ENCODE results near the gene CHST11.

DNA sequence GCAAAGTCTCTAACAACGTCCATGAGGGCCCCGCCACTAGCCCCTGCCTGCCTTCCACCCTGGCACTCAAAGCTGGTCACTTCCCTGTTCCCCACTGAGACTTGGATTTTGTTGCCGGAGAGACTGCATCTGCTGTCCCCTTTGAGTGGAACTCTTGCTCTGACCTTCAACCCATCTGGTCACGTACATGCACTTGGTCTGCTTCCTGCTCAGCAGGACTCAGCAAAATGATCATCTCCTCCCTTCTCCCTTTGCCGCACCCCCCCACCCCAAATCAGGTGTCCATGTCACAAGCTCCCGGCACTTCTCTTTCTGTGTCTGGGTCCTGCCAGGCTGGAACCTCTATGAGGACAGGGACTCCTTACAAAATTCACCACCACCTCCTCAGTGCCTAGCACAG lies 180.9 kb downstream of the CHST11 start:
- TF ChIP-seq, protein P1, sequence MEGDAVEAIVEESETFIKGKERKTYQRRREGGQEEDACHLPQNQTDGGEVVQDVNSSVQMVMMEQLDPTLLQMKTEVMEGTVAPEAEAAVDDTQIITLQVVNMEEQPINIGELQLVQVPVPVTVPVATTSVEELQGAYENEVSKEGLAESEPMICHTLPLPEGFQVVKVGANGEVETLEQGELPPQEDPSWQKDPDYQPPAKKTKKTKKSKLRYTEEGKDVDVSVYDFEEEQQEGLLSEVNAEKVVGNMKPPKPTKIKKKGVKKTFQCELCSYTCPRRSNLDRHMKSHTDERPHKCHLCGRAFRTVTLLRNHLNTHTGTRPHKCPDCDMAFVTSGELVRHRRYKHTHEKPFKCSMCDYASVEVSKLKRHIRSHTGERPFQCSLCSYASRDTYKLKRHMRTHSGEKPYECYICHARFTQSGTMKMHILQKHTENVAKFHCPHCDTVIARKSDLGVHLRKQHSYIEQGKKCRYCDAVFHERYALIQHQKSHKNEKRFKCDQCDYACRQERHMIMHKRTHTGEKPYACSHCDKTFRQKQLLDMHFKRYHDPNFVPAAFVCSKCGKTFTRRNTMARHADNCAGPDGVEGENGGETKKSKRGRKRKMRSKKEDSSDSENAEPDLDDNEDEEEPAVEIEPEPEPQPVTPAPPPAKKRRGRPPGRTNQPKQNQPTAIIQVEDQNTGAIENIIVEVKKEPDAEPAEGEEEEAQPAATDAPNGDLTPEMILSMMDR (IDR thresholded peaks at IDR 0.05) = no peak
- TF ChIP-seq ZFX (IDR thresholded peaks at IDR 0.05; ENCODE audit: borderline replicate concordance) = no peak

Measured in 22Rv1 (cell line).